ENCODE data around the gene ACO2. TPM values are rescaled to one million over a fixed set of nuclear protein-coding genes. Genes with fewer than 3 reads are reported as not detected.

ACO2 gene
- total and polyA plus RNA-seq, 2 of the 13 experiments (the other 11 are each of a cell fraction or from before 2014, with no cell fraction given), result 19.2 to 45.6 TPM

DNA sequence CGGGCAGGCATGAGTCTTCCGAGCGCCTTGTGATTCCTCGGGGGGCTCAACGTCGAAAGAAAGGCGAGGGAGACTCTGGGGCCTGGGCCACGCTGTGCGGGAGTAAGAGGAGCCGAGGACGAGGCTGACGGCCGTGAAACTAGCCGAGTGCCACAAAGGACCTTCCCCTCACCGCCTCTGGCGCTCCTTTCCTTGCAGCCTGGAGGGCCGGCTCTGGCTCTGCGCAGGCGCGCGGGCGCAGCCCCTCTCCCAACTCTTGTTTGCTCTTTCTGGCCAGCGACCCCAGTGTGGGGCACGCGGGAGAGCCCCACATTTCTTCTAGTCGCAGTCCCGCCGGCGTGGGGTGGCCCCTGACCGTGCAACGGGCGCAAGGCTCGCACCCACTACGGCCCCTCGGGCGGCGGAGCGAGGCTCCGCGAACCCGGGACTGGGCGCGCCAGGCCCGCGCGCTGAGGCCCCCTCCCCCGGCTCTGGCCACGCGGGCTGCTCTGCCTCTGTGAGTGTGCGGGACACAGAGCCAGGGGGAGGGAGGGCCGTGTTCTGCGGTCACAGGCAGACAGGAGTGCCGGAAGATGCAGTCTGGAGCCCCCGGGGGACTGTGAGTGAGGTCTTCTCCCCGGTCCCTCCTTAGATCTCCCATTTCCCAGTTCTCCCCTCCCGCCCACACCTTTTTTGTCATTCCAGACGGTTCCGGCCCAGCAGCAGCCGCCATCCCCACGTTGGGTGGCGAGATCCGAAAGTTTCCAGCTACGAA lies 21.3 kb upstream of the ACO2 start (continued):
- TF ChIP-seq, protein P1, sequence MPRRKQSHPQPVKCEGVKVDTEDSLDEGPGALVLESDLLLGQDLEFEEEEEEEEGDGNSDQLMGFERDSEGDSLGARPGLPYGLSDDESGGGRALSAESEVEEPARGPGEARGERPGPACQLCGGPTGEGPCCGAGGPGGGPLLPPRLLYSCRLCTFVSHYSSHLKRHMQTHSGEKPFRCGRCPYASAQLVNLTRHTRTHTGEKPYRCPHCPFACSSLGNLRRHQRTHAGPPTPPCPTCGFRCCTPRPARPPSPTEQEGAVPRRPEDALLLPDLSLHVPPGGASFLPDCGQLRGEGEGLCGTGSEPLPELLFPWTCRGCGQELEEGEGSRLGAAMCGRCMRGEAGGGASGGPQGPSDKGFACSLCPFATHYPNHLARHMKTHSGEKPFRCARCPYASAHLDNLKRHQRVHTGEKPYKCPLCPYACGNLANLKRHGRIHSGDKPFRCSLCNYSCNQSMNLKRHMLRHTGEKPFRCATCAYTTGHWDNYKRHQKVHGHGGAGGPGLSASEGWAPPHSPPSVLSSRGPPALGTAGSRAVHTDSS (CRISPR knock-in tag; conservative IDR thresholded peaks at IDR 0.05), result 0 out of 2 replicates have a peak, but pooled peaks have one; percentile 64
- TF ChIP-seq POLR2A (IDR thresholded peaks at IDR 0.05; ENCODE audit: insufficient read depth in 1 of 2, low read depth in 2 of 2, low read length in 2 of 2), result peak; percentile 80 to 84
- no peak for TF ChIP-seq ZBTB33 (CRISPR knock-in tag; IDR thresholded peaks at IDR 0.05)
- no peak for TF ChIP-seq HNF4A (CRISPR knock-in tag; IDR thresholded peaks at IDR 0.05)
- TF ChIP-seq MNT (IDR thresholded peaks at IDR 0.05), result no peak
- no peak for TF ChIP-seq ZFP36L2 (CRISPR knock-in tag; IDR thresholded peaks at IDR 0.05)
- TF ChIP-seq SNAPC2 (CRISPR knock-in tag; IDR thresholded peaks at IDR 0.05), result peak; percentile 56; the same call in 1 of the 2 replicates
- 0 out of 2 replicates have a peak, but pooled peaks have one; percentile 47 for TF ChIP-seq ZNF589 (CRISPR knock-in tag; conservative IDR thresholded peaks at IDR 0.05)
- TF ChIP-seq ETV6 (CRISPR knock-in tag; conservative IDR thresholded peaks at IDR 0.05), result no peak; the same call in 1 of the 2 replicates
- no peak; the same call in 1 of the 2 replicates for TF ChIP-seq ZNF33A (CRISPR knock-in tag; IDR thresholded peaks at IDR 0.05; ENCODE audit: borderline replicate concordance)
- peak; percentile 51; the same call in 1 of the 2 replicates for TF ChIP-seq POLR2AphosphoS5 (IDR thresholded peaks at IDR 0.05; ENCODE audit: low read depth, low read length)
- TF ChIP-seq ZFAT (CRISPR knock-in tag; conservative IDR thresholded peaks at IDR 0.05), result 0 out of 2 replicates have a peak, but pooled peaks have one; percentile 27
- TF ChIP-seq CREBL2 (CRISPR knock-in tag; IDR thresholded peaks at IDR 0.05; ENCODE audit: borderline replicate concordance), result no peak
- no peak for TF ChIP-seq ZNF326 (CRISPR knock-in tag; IDR thresholded peaks at IDR 0.05; ENCODE audit: borderline replicate concordance)
- 0 out of 2 replicates have a peak, but pooled peaks have one; percentile 53 for TF ChIP-seq ARNTL (CRISPR knock-in tag; IDR thresholded peaks at IDR 0.05)
- TF ChIP-seq ZNF333 (CRISPR knock-in tag; IDR thresholded peaks at IDR 0.05; ENCODE audit: borderline replicate concordance), result 0 out of 2 replicates have a peak, but pooled peaks have one; percentile 4
- TF ChIP-seq IRX3 (CRISPR knock-in tag; IDR thresholded peaks at IDR 0.05; ENCODE audit: borderline replicate concordance, low read depth), result peak; percentile 48; the same call in 1 of the 2 replicates
- TF ChIP-seq, protein P2, sequence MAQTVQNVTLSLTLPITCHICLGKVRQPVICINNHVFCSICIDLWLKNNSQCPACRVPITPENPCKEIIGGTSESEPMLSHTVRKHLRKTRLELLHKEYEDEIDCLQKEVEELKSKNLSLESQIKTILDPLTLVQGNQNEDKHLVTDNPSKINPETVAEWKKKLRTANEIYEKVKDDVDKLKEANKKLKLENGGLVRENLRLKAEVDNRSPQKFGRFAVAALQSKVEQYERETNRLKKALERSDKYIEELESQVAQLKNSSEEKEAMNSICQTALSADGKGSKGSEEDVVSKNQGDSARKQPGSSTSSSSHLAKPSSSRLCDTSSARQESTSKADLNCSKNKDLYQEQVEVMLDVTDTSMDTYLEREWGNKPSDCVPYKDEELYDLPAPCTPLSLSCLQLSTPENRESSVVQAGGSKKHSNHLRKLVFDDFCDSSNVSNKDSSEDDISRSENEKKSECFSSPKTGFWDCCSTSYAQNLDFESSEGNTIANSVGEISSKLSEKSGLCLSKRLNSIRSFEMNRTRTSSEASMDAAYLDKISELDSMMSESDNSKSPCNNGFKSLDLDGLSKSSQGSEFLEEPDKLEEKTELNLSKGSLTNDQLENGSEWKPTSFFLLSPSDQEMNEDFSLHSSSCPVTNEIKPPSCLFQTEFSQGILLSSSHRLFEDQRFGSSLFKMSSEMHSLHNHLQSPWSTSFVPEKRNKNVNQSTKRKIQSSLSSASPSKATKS (CRISPR knock-in tag; IDR thresholded peaks at IDR 0.05), result peak; percentile 13; the same call in 1 of the 2 replicates

Data from HepG2 (cell line).